BE2C (cell line): Measurements from ENCODE around the gene UXS1.

Source experiments
- DNase-seq: peaks from one replicate; pipeline ENCODE4 v3.0.0-alpha.2; 2020
- H3K27me3 ChIP-seq: fragments of 250-450 bp; sonication (Bioruptor Pico); 2 replicates; pipeline ENCODE4 v1.5.1; 2020; ENCODE audit warnings: mild to moderate bottlenecking
- H3K36me3 ChIP-seq: fragments of 250-450 bp; sonication (Bioruptor Pico); 2 replicates; pipeline ENCODE4 v1.5.1; 2020; ENCODE audit warnings: mild to moderate bottlenecking
- H3K4me1 ChIP-seq: fragments of 250-450 bp; sonication (Bioruptor Pico); 2 replicates; pipeline ENCODE4 v1.5.1; 2020
- H3K4me3 ChIP-seq: 2 replicates; pipeline ENCODE4 v1.5.1; 2011; ENCODE audit warnings: low read depth, low read length
- H3K9me3 ChIP-seq: fragments of 250-450 bp; sonication (Bioruptor Pico); 2 replicates; pipeline ENCODE4 v1.5.1; 2020
- TF ChIP-seq, protein P1 (sequence below): IDR thresholded peaks from 2 replicates; pipeline ENCODE4 v1.5.1; 2012; ENCODE audit warnings: mild to moderate bottlenecking, low read depth, low read length

Gene UXS1

GRCh38 chr2:106177581-106177980 lies 16.5 kb downstream of the UXS1 start:
- Histone ChIP-seq H3K36me3 (no peaks in the 10 kb centered on the region), H3K4me1 (no peaks in the 10 kb centered on the region), H3K27me3 (no peaks in the 10 kb centered on the region), H3K4me3 (no peak overlapping the region), H3K9me3 (no peaks in the 10 kb centered on the region)
- DNase-seq, result no peak
- TF ChIP-seq, protein P1, sequence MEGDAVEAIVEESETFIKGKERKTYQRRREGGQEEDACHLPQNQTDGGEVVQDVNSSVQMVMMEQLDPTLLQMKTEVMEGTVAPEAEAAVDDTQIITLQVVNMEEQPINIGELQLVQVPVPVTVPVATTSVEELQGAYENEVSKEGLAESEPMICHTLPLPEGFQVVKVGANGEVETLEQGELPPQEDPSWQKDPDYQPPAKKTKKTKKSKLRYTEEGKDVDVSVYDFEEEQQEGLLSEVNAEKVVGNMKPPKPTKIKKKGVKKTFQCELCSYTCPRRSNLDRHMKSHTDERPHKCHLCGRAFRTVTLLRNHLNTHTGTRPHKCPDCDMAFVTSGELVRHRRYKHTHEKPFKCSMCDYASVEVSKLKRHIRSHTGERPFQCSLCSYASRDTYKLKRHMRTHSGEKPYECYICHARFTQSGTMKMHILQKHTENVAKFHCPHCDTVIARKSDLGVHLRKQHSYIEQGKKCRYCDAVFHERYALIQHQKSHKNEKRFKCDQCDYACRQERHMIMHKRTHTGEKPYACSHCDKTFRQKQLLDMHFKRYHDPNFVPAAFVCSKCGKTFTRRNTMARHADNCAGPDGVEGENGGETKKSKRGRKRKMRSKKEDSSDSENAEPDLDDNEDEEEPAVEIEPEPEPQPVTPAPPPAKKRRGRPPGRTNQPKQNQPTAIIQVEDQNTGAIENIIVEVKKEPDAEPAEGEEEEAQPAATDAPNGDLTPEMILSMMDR, result no peak

- Histone ChIP-seq H3K27me3 (no peaks in the 10 kb centered on the region), H3K9me3 (no peaks in the 10 kb centered on the region), H3K4me3 (no peak overlapping the region), H3K36me3 (no peaks in the 10 kb centered on the region), H3K4me1 (no peaks in the 10 kb centered on the region)
- TF ChIP-seq, protein P1, result no peak
- no peak for DNase-seq
Observed at GRCh38 chr2:106176446-106177099, 17.5 kb downstream of the UXS1 start.

GRCh38 chr2:106175086-106175850 lies 18.8 kb downstream of the UXS1 start:
- Histone ChIP-seq H3K4me3 (no peak overlapping the region), H3K4me1 (no peaks in the 10 kb centered on the region), H3K36me3 (no peaks in the 10 kb centered on the region), H3K9me3 (no peaks in the 10 kb centered on the region), H3K27me3 (no peaks in the 10 kb centered on the region)
- TF ChIP-seq, protein P1, result no peak
- no peak for DNase-seq

GRCh38 chr2:106174056-106174455 lies 20.0 kb downstream of the UXS1 start:
- no peaks in the 10 kb centered on the region for H3K9me3 ChIP-seq
- H3K4me3 ChIP-seq, result no peak overlapping the region
- H3K4me1 ChIP-seq, result no peaks in the 10 kb centered on the region
- DNase-seq, result no peak
- TF ChIP-seq, protein P1, result no peak
- no peaks in the 10 kb centered on the region for H3K36me3 ChIP-seq
- H3K27me3 ChIP-seq, result no peaks in the 10 kb centered on the region

GRCh38 chr2:106172649-106173048 lies 21.5 kb downstream of the UXS1 start:
- no peak overlapping the region for H3K4me3 ChIP-seq
- H3K9me3 ChIP-seq, result no peaks in the 10 kb centered on the region
- TF ChIP-seq, protein P1, result no peak
- no peaks in the 10 kb centered on the region for H3K27me3 ChIP-seq
- no peaks in the 10 kb centered on the region for H3K36me3 ChIP-seq
- no peaks in the 10 kb centered on the region for H3K4me1 ChIP-seq
- no peak for DNase-seq

GRCh38 chr2:106168657-106169056 lies 25.4 kb downstream of the UXS1 start:
- Histone ChIP-seq H3K9me3 (no peaks in the 10 kb centered on the region), H3K4me3 (no peak overlapping the region), H3K36me3 (no peaks in the 10 kb centered on the region), H3K27me3 (no peaks in the 10 kb centered on the region), H3K4me1 (no peaks in the 10 kb centered on the region)
- no peak for DNase-seq
- TF ChIP-seq, protein P1, result no peak
